ENCODE results near the gene SGCA. TPM values are rescaled to one million over a fixed set of nuclear protein-coding genes. Genes with fewer than 3 reads are reported as not detected.

SGCA gene
- total and polyA plus RNA-seq, 9 of the 15 experiments (the other 6 are each of a cell fraction or from before 2014, with no cell fraction given): not detected

DNA sequence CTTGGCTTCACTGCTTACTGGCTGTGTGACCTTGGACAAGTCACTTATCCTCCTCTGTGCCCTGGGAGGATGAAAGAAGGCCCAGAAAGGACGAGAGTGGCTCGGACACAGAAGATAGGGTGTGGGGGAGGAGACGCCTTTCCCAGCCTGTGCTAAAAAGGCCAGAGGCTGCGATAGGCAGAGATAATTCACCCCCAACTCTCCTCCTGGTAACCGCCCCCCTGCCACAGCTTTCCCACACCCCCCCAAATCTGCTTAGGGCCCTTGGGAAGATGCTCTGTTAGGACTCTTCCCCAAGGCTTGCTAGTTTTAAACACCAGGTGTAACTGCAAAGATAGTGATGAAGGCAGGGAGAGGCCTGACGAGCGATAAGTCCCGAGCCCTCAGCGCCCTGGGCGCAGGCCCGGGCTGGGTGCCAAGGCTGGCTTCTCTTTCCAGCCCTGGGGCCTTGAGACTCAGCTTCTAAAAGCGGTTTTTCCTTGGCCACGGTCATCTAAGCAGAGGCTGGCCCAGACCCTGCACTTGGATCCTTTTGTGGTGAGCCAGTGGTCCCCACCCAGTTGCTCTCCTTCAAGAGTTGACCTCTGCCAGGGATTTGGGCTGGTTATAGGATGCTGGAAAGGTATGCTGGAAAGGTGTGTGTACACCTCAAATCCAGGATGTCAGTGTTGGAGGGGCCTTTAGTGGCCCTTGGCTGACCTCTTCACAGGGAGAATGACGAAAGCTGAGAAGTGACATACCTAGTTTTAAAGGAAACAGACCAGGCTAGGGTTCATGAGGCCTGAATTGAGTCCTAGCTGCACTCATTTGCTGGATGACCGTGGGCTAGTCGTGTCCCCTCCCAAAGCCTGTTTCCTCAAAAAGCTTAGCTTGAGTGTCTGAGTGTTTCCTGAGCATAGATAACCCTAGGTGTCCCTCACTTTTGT, 11.9 kb upstream of the SGCA start (continued):
- no peak for TF ChIP-seq RAD21 (CRISPR knock-in tag; conservative IDR thresholded peaks at IDR 0.05 in 1 of 2, IDR thresholded peaks at IDR 0.05 in 1 of 2)
- TF ChIP-seq SRSF7 (optimal IDR thresholded peaks at IDR 0.05; ENCODE audit: low read depth, low read length): no peak
- TF ChIP-seq, protein P1, sequence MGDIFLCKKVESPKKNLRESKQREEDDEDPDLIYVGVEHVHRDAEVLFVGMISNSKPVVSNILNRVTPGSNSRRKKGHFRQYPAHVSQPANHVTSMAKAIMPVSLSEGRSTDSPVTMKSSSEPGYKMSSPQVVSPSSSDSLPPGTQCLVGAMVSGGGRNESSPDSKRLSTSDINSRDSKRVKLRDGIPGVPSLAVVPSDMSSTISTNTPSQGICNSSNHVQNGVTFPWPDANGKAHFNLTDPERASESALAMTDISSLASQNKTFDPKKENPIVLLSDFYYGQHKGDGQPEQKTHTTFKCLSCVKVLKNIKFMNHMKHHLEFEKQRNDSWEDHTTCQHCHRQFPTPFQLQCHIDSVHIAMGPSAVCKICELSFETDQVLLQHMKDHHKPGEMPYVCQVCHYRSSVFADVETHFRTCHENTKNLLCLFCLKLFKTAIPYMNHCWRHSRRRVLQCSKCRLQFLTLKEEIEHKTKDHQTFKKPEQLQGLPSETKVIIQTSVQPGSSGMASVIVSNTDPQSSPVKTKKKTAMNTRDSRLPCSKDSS (IDR thresholded peaks at IDR 0.05; ENCODE audit: low read depth, partially characterized antibody): no peak
- TF ChIP-seq, protein P2, sequence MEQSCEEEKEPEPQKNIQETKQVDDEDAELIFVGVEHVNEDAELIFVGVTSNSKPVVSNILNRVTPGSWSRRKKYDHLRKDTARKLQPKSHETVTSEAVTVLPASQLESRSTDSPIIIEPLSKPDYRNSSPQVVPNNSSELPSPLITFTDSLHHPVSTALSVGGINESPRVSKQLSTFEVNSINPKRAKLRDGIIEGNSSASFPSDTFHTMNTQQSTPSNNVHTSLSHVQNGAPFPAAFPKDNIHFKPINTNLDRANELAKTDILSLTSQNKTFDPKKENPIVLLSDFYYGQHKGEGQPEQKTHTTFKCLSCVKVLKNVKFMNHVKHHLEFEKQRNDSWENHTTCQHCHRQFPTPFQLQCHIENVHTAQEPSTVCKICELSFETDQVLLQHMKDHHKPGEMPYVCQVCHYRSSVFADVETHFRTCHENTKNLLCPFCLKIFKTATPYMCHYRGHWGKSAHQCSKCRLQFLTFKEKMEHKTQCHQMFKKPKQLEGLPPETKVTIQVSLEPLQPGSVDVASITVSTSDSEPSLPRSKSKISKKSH (CRISPR knock-in tag; IDR thresholded peaks at IDR 0.05): no peak
- no peak for TF ChIP-seq ZBED1 (IDR thresholded peaks at IDR 0.05)
- TF ChIP-seq, protein P3, sequence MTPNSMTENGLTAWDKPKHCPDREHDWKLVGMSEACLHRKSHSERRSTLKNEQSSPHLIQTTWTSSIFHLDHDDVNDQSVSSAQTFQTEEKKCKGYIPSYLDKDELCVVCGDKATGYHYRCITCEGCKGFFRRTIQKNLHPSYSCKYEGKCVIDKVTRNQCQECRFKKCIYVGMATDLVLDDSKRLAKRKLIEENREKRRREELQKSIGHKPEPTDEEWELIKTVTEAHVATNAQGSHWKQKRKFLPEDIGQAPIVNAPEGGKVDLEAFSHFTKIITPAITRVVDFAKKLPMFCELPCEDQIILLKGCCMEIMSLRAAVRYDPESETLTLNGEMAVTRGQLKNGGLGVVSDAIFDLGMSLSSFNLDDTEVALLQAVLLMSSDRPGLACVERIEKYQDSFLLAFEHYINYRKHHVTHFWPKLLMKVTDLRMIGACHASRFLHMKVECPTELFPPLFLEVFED (CRISPR knock-in tag; conservative IDR thresholded peaks at IDR 0.05): no peak
- TF ChIP-seq DPF2 (IDR thresholded peaks at IDR 0.05): peak; percentile 85; the same call in 1 of the 2 replicates
- TF ChIP-seq MAFF (IDR thresholded peaks at IDR 0.05; ENCODE audit: low read length): no peak
- no peak for TF ChIP-seq RB1 (IDR thresholded peaks at IDR 0.05; ENCODE audit: low read depth)
- TF ChIP-seq, protein P4, sequence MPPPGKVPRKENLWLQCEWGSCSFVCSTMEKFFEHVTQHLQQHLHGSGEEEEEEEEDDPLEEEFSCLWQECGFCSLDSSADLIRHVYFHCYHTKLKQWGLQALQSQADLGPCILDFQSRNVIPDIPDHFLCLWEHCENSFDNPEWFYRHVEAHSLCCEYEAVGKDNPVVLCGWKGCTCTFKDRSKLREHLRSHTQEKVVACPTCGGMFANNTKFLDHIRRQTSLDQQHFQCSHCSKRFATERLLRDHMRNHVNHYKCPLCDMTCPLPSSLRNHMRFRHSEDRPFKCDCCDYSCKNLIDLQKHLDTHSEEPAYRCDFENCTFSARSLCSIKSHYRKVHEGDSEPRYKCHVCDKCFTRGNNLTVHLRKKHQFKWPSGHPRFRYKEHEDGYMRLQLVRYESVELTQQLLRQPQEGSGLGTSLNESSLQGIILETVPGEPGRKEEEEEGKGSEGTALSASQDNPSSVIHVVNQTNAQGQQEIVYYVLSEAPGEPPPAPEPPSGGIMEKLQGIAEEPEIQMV (tag; conservative IDR thresholded peaks at IDR 0.05; ENCODE audit: low read depth): no peak
- TF ChIP-seq ESRRA (IDR thresholded peaks at IDR 0.05; ENCODE audit: borderline replicate concordance, low read depth): peak; percentile 80
- TF ChIP-seq CREM (IDR thresholded peaks at IDR 0.05; ENCODE audit: low read depth): no peak; the same call in 1 of the 2 replicates
- TF ChIP-seq BCOR (IDR thresholded peaks at IDR 0.05): peak; percentile 85
- TF ChIP-seq SREBF1 (IDR thresholded peaks at IDR 0.05; ENCODE audit: borderline replicate concordance, low read depth, low read length): no peak
- TF ChIP-seq, protein P5, sequence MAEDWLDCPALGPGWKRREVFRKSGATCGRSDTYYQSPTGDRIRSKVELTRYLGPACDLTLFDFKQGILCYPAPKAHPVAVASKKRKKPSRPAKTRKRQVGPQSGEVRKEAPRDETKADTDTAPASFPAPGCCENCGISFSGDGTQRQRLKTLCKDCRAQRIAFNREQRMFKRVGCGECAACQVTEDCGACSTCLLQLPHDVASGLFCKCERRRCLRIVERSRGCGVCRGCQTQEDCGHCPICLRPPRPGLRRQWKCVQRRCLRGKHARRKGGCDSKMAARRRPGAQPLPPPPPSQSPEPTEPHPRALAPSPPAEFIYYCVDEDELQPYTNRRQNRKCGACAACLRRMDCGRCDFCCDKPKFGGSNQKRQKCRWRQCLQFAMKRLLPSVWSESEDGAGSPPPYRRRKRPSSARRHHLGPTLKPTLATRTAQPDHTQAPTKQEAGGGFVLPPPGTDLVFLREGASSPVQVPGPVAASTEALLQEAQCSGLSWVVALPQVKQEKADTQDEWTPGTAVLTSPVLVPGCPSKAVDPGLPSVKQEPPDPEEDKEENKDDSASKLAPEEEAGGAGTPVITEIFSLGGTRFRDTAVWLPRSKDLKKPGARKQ (CRISPR knock-in tag; IDR thresholded peaks at IDR 0.05): no peak
- no peak for TF ChIP-seq FUS (optimal IDR thresholded peaks at IDR 0.05; ENCODE audit: low read depth, low read length)
- peak in 1 of 2 experiments; percentile 64; a peak in 2 of 4 replicates for TF ChIP-seq MAZ (CRISPR knock-in tag; conservative IDR thresholded peaks at IDR 0.05 in 1 of 2, IDR thresholded peaks at IDR 0.05 in 1 of 2)
